ENCODE measurements around the gene TRPM1.
"Not testable (repeated sequence)": the region's sequence is repeated elsewhere in the genome, so short reads cannot be mapped to it uniquely, and the experiment has no call there.

Gene TRPM1

DNA sequence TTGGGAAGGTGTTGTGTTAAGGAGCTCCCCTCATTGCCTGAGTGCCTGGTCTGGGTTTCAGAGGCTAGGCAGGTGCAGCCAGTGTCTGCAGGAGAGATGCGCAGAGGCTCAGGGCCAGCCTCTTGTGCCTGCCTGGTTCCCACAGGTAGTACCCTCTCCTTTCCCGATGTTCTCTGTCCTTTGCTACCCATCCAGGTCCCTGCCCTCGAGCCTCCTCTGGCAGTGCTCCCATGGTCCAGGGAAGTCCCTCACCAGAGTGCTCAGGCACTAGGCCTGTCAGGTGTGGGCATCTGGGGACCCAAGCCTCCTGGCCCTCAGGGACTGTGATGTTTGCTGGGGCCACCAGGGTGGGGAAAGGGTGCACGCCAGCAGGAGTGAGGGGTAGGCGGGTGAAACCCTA lies 5.0 kb downstream of the TRPM1 start:
- DNase-seq (ENCODE audit: extremely low read depth, insufficient read length) = no peak
- no peaks in the 10 kb centered on the region for H3K27me3 ChIP-seq (replicated peaks; ENCODE audit: control insufficient read depth, insufficient read depth, low read length)
- H3K4me3 ChIP-seq (replicated peaks; ENCODE audit: low read depth, low read length) = no peak overlapping the region
- no peaks in the 10 kb centered on the region for H3K36me3 ChIP-seq (ENCODE audit: control insufficient read depth, insufficient read depth, low read length)
- TF ChIP-seq, protein P1, sequence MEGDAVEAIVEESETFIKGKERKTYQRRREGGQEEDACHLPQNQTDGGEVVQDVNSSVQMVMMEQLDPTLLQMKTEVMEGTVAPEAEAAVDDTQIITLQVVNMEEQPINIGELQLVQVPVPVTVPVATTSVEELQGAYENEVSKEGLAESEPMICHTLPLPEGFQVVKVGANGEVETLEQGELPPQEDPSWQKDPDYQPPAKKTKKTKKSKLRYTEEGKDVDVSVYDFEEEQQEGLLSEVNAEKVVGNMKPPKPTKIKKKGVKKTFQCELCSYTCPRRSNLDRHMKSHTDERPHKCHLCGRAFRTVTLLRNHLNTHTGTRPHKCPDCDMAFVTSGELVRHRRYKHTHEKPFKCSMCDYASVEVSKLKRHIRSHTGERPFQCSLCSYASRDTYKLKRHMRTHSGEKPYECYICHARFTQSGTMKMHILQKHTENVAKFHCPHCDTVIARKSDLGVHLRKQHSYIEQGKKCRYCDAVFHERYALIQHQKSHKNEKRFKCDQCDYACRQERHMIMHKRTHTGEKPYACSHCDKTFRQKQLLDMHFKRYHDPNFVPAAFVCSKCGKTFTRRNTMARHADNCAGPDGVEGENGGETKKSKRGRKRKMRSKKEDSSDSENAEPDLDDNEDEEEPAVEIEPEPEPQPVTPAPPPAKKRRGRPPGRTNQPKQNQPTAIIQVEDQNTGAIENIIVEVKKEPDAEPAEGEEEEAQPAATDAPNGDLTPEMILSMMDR (IDR thresholded peaks at IDR 0.05; ENCODE audit: insufficient read depth, low read length, poor library complexity, severe bottlenecking) = no peak

DNA sequence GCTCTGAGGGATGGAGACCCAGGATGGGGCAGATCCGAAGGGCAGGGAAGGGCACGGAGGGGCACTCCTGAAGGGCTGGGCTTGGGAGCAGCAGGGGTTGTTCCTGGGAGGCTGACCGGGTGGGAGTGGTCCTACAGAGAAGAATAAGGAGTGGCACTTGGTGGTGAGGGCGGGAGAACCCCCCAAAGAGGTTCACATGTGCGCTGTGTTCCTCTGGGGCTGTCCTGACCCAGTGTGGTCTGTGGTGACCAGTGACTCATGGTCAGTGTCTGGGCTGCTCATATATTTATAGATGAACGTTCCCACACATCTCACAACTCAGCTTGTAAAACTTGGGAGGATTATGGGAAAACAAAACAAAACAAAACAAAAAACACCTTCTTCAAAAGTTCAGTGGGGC lies 10.0 kb downstream of the TRPM1 start:
- Histone ChIP-seq H3K27me3 (replicated peaks; ENCODE audit: control insufficient read depth, insufficient read depth, low read length) (no peaks in the 10 kb centered on the region), H3K36me3 (ENCODE audit: control insufficient read depth, insufficient read depth, low read length) (no peaks in the 10 kb centered on the region), H3K4me3 (replicated peaks; ENCODE audit: low read depth, low read length) (no peak overlapping the region)
- TF ChIP-seq, protein P1 (IDR thresholded peaks at IDR 0.05; ENCODE audit: insufficient read depth, low read length, poor library complexity, severe bottlenecking) = no peak
- no peak for DNase-seq (ENCODE audit: extremely low read depth, insufficient read length)

DNA sequence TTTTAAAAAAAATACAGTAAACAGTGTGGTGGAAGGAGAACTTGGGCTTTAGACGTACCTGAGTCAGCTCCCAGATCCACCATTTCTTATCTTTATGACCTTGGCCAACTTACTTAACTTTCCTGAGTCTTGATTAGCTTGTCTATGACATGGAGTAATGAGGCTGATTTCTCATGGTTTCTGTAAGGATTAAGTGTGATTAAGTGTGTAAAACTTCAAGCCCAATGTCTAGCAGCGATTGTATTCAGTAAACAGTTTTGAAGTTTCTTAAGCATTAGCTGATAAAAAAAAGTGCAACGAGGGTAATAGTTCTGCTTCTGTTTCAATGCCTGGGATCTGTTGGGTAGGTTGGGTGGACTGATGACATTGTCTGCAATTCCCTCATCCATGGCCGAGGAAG lies 10.8 kb downstream of the TRPM1 start:
- H3K36me3 ChIP-seq (ENCODE audit: control insufficient read depth, insufficient read depth, low read length) = no peaks in the 10 kb centered on the region
- no peak for DNase-seq (ENCODE audit: extremely low read depth, insufficient read length)
- H3K4me3 ChIP-seq (replicated peaks; ENCODE audit: low read depth, low read length) = no peak overlapping the region
- H3K27me3 ChIP-seq (replicated peaks; ENCODE audit: control insufficient read depth, insufficient read depth, low read length) = no peaks in the 10 kb centered on the region
- TF ChIP-seq, protein P1 (IDR thresholded peaks at IDR 0.05; ENCODE audit: insufficient read depth, low read length, poor library complexity, severe bottlenecking) = no peak

DNA sequence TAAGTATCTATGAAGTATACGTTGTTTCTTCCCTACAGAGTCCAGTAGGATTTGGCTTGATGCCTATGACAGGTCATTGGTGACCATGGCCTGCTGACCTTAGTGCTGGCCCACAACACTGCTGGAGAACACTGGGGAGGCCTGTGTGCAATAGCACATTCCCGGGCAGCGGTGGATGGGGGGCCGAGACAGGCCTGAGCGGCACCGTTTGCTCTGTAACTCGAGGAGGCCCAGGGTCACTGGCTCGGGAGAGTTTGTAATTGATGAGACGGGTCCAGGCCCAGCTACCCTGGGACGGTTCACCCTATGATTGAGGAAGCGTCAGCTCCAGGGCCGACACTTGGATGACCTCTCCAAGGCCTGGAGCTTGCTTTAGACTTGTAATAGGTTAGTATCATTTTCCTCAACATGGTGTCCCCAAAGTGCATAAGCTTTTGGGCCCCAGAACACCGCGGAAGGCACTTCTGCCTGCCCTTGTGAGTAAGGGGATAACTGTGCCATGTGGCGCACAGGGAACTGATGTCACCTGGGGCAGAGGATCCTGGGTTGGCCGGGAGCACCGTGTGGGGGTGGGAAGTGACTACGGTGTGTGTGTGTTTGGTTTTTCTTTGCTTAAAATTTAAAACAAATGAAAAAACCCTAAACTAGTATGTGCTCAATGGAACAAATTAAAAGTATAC lies 12.0 kb downstream of the TRPM1 start:
- Histone ChIP-seq H3K36me3 (ENCODE audit: control insufficient read depth, insufficient read depth, low read length) (no peaks in the 10 kb centered on the region), H3K27me3 (replicated peaks; ENCODE audit: control insufficient read depth, insufficient read depth, low read length) (no peaks in the 10 kb centered on the region), H3K4me3 (replicated peaks; ENCODE audit: low read depth, low read length) (no peak overlapping the region)
- TF ChIP-seq, protein P1 (IDR thresholded peaks at IDR 0.05; ENCODE audit: insufficient read depth, low read length, poor library complexity, severe bottlenecking) = no peak
- DNase-seq (ENCODE audit: extremely low read depth, insufficient read length) = no peak

DNA sequence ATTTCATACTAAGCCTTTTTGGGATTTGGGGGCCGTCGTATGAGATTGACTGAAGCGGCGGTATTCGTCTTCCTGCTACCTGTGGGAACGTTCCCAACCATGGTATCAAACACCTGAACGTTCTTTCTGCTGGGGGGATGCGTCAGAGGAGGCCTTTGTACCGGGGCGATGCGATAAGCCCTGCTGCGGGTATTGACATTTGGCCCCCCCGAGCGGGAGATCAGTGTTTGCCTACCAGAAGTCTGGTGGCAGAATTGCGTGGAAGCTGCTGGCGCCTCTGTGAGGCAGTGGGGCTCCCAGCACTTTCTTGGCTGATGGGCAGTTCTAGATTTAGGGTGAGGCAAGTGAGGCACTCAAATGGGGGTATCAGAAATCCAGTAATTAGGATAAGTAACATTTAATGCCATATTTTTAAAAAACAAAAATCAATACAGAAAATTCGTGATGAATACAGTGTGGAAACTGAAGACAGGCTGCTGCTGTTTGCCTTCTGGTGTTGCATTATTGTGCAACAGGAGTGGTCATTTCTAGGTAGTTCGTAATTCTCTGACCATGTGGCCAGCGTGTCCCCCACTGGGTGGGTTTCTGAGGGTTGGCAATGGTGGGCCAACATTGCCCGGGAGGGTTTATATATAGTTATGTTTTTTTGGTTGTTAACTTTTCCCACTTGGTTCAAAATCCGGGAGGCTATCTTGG lies 12.7 kb downstream of the TRPM1 start:
- TF ChIP-seq, protein P1 (IDR thresholded peaks at IDR 0.05; ENCODE audit: insufficient read depth, low read length, poor library complexity, severe bottlenecking) = no peak
- no peak for DNase-seq (ENCODE audit: extremely low read depth, insufficient read length)
- Histone ChIP-seq H3K36me3 (ENCODE audit: control insufficient read depth, insufficient read depth, low read length) (no peaks in the 10 kb centered on the region), H3K27me3 (replicated peaks; ENCODE audit: control insufficient read depth, insufficient read depth, low read length) (no peaks in the 10 kb centered on the region), H3K4me3 (replicated peaks; ENCODE audit: low read depth, low read length) (no peak overlapping the region)

DNA sequence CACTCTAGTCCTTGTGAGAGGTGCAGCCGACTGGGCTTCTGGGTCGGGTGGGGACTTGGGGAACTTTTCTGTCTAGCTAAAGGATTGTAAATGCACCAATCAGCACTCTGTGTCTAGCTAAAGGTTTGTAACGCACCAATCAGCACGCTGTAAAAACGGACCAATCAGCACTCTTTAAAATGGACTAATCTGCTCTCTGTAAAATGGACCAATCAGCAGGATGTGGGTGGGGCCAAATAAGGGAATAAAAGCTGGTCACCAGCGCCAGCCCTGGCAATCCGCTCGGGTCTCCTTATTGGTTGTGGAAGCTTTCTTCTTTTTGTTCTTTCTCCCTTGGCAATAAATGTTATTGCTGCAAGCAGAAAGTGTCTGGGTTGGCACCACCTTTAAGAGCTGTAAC lies 13.5 kb downstream of the TRPM1 start:
- DNase-seq (ENCODE audit: extremely low read depth, insufficient read length); H3K4me3 ChIP-seq (replicated peaks; ENCODE audit: low read depth, low read length); H3K27me3 ChIP-seq (replicated peaks; ENCODE audit: control insufficient read depth, insufficient read depth, low read length); H3K36me3 ChIP-seq (ENCODE audit: control insufficient read depth, insufficient read depth, low read length): not testable (repeated sequence)
